ENCODE data around the gene ATXN1.
A peak's percentile ranks its signal among the peaks of the same experiment; 100 is the strongest.
"Not testable (repeated sequence)": the region's sequence is repeated elsewhere in the genome, so short reads cannot be mapped to it uniquely, and the experiment has no call there.

ATXN1 gene

GRCh38 chr6:16785496-16785895 lies 24.2 kb upstream of the ATXN1 start:
- POLR2A ChIA-PET, result no interaction called here
- CTCF ChIA-PET, result no interaction called here
- no peak for TF ChIP-seq FOXK2 (IDR thresholded peaks at IDR 0.05)
- no peak for TF ChIP-seq CTBP1 (IDR thresholded peaks at IDR 0.05; ENCODE audit: borderline replicate concordance)
- no peak for TF ChIP-seq SP1 (IDR thresholded peaks at IDR 0.05)
- no peak for TF ChIP-seq ELF4 (IDR thresholded peaks at IDR 0.05)
- TF ChIP-seq FOXM1 (IDR thresholded peaks at IDR 0.05; ENCODE audit: borderline replicate concordance), result no peak
- no peak for TF ChIP-seq L3MBTL2 (conservative IDR thresholded peaks at IDR 0.05)
- TF ChIP-seq ARNT (IDR thresholded peaks at IDR 0.05), result no peak
- TF ChIP-seq TARDBP (IDR thresholded peaks at IDR 0.05), result no peak
- no peak for TF ChIP-seq PKNOX1 (IDR thresholded peaks at IDR 0.05)
- DNase-seq (ENCODE audit: extremely low spot score), result no peak

GRCh38 chr6:16784957-16785356 lies 23.7 kb upstream of the ATXN1 start:
- POLR2A ChIA-PET; DNase-seq (ENCODE audit: extremely low spot score); CTCF ChIA-PET: not testable (repeated sequence)

GRCh38 chr6:16783952-16784565 lies 22.8 kb upstream of the ATXN1 start:
- no peak for DNase-seq (ENCODE audit: extremely low spot score)
- CTCF ChIA-PET, result interaction anchor here (1.0 kb wide), 1 partner anchor 13 kb away, joined by 3 read pairs; no protein-coding TSS in a partner anchor
- POLR2A ChIA-PET, result no interaction called here
- TF ChIP-seq FOXM1 (IDR thresholded peaks at IDR 0.05; ENCODE audit: borderline replicate concordance) (no peak), SP1 (IDR thresholded peaks at IDR 0.05) (no peak), CTBP1 (IDR thresholded peaks at IDR 0.05; ENCODE audit: borderline replicate concordance) (no peak), BHLHE40 (IDR thresholded peaks at IDR 0.05; ENCODE audit: borderline replicate concordance) (no peak), ZNF384 (IDR thresholded peaks at IDR 0.05) (no peak), PKNOX1 (IDR thresholded peaks at IDR 0.05) (no peak), ARNT (IDR thresholded peaks at IDR 0.05) (no peak), FOXK2 (IDR thresholded peaks at IDR 0.05) (no peak), L3MBTL2 (conservative IDR thresholded peaks at IDR 0.05) (no peak), SUZ12 (IDR thresholded peaks at IDR 0.05) (no peak), ELF4 (IDR thresholded peaks at IDR 0.05) (no peak), HDGF (IDR thresholded peaks at IDR 0.05; ENCODE audit: borderline replicate concordance) (no peak), NFRKB (IDR thresholded peaks at IDR 0.05) (no peak), LEF1 (IDR thresholded peaks at IDR 0.05; ENCODE audit: borderline replicate concordance) (no peak), FOXA1 (IDR thresholded peaks at IDR 0.05) (no peak), TARDBP (IDR thresholded peaks at IDR 0.05) (no peak)

GRCh38 chr6:16783509-16783908 lies 22.2 kb upstream of the ATXN1 start:
- no peak for DNase-seq (ENCODE audit: extremely low spot score)
- ChIA-PET POLR2A (no interaction called here), CTCF (interaction anchor here (1.0 kb wide), 2 partner anchors 13 to 20 kb away, joined by 3 read pairs; no protein-coding TSS in a partner anchor)
- TF ChIP-seq FOXK2 (IDR thresholded peaks at IDR 0.05) (no peak), PKNOX1 (IDR thresholded peaks at IDR 0.05) (peak; percentile 64), LEF1 (IDR thresholded peaks at IDR 0.05; ENCODE audit: borderline replicate concordance) (no peak), CTBP1 (IDR thresholded peaks at IDR 0.05; ENCODE audit: borderline replicate concordance) (peak; percentile 25; the same call in 1 of the 2 replicates), ELF4 (IDR thresholded peaks at IDR 0.05) (no peak)

- ChIA-PET CTCF (interaction anchor here (0.9 to 1.2 kb wide), 2 partner anchors 9 to 14 kb away, joined by 3 to 4 read pairs; no protein-coding TSS in a partner anchor), POLR2A (interaction anchor here (1.0 kb wide), 2 partner anchors 9 to 21 kb away, joined by 3 to 4 read pairs; partner anchors contain the start of gene ATXN1)
- no peak for DNase-seq (ENCODE audit: extremely low spot score)
- TF ChIP-seq FOXK2 (IDR thresholded peaks at IDR 0.05) (no peak), PKNOX1 (IDR thresholded peaks at IDR 0.05) (peak; percentile 55), L3MBTL2 (conservative IDR thresholded peaks at IDR 0.05) (peak; percentile 21; the same call in 1 of the 2 replicates)
Measured at GRCh38 chr6:16782278-16782677, 21.0 kb upstream of the ATXN1 start.

- CTCF ChIA-PET, result interaction anchor here (0.8 to 1.2 kb wide), 3 partner anchors 9 to 13 kb away, joined by 3 to 4 read pairs (median 3); no protein-coding TSS in a partner anchor
- POLR2A ChIA-PET, result interaction anchor here (1.0 kb wide), 2 partner anchors 9 to 20 kb away, joined by 3 to 4 read pairs; partner anchors contain the start of gene ATXN1
- no peak for TF ChIP-seq NFRKB (IDR thresholded peaks at IDR 0.05)
- no peak for TF ChIP-seq FOXA1 (IDR thresholded peaks at IDR 0.05)
- no peak for DNase-seq (ENCODE audit: extremely low spot score)
Measured at GRCh38 chr6:16781348-16782169, 20.3 kb upstream of the ATXN1 start.

Data from HEK293T (cell line).